ENCODE data around the gene MYLK.
A peak's percentile ranks its signal among the peaks of the same experiment; 100 is the strongest.
"Not testable (repeated sequence)": the region's sequence is repeated elsewhere in the genome, so short reads cannot be mapped to it uniquely, and the experiment has no call there.

The MYLK gene

DNA sequence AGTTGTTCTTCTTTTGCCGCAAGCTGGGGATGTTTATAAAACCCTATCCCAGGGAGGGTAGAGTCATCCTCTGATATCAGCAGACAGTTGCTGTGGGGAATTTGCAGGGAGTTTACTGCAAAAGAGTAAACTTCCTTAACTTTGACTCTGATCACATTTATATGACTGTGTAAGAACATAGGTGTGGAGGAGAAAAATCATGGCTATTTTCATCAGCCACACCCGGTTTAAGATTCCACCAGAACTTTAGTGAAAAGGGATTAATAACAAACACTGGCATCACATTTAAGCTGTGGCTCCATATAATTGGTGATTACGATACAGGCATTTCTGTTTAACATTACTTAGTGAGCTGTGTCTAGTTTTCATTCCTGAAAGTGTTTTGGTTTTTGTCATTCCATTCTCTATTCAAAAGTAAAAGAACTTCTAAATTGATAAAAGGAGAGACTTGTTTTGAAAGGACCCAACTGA is 143.1 kb downstream of the MYLK start:
- no peak for DNase-seq

- DNase-seq, result no peak
Measured at GRCh38 chr3:123740391-123740822, 143.7 kb downstream of the MYLK start.

DNA sequence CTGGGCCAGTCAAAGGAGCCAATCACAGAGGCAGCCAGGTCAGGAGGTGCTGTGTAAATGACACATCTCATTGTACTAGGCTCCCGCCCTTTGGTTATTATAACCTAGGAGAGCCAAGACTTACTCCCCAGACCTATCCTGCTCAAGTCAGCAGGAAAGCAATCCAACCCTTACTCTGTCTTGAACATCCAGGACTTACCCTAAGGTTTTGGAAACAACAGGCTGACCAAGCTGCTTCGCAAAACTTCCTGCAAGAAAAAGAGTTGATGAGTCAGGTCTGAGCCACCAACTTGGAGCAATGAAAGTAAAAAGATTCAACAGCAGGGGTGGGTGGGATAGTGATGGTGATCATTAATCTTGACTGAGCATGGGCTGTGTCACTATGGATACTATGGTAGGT is 144.4 kb downstream of the MYLK start:
- DNase-seq, result no peak

DNA sequence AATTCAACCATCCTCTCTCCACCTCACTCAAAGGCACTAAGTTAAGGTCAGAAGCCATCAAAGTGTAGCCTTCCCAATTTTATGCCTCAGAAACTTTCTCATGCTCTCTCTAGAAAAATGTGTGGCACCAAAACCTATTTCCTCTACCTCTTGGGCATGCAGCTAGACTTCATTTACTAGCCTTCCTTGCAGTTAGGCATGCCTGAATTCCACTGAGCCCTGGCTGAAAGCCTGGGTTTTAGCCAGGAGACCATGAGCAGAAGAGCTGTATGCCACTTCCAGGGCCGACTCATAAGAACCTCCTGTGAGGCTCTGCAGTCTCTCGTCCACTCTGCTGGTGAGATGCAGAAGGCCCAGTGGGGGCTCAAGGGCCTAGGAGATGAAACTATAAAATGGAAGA is 145.0 kb downstream of the MYLK start:
- no peak for DNase-seq

DNA sequence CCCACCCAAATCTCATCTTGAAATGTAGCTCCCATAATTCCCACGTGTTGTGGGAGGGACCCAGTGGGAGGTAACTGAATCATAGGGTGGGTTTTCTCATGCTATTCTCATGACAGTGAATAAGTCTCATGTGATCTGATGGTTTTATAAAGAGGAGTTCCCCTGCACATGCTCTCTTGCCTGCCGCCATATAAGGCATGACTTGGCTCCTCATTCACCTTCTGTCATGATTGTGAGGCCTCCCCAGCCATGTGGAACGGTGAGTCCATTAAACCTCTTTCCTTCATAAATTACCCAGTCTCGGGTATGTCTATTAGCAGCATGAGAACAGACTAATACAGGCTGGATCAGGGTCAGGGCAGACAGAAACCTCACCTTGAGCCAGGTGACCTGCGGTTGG is 145.6 kb downstream of the MYLK start:
- not testable (repeated sequence) for DNase-seq

DNA sequence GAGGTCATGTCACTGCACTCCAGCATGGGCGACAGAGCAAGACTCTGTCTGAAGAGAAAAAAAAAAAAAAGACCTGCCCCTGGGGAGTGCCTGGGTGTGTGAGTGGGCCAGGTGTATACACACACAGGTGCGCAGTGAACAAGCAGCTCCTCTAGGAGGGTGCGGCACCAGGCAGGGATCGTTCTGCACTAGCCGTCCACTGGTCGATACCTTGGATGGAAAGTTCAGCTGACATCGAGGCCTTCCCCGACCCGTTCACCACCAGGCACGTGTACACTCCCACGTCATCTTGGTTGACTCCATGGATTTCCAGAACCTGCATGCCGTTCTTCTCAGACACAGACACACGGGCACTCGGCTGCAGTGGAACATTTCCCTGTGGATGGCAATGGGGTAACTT is 147.0 kb downstream of the MYLK start:
- DNase-seq, result no peak

GRCh38 chr3:123735456-123735855 is 148.7 kb downstream of the MYLK start:
- DNase-seq, result no peak

DNA sequence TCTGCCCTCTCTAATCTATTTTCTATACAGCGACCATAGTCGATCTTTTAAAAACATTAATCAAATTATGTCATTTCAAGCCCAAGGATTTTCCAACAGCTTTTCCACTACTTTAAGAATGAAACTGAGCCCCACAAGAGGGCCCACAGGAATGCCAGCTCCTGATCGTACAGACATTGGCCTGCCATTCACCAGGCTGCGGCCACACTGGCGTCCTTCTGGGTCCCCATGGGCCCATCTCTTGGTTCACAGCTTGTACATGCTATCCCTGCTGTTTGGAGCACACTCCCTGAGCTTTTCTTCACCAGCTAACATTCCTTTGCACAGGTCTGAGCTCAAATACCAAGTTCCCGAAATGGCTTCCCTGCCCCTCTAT is 149.6 kb downstream of the MYLK start:
- DNase-seq, result no peak

DNA sequence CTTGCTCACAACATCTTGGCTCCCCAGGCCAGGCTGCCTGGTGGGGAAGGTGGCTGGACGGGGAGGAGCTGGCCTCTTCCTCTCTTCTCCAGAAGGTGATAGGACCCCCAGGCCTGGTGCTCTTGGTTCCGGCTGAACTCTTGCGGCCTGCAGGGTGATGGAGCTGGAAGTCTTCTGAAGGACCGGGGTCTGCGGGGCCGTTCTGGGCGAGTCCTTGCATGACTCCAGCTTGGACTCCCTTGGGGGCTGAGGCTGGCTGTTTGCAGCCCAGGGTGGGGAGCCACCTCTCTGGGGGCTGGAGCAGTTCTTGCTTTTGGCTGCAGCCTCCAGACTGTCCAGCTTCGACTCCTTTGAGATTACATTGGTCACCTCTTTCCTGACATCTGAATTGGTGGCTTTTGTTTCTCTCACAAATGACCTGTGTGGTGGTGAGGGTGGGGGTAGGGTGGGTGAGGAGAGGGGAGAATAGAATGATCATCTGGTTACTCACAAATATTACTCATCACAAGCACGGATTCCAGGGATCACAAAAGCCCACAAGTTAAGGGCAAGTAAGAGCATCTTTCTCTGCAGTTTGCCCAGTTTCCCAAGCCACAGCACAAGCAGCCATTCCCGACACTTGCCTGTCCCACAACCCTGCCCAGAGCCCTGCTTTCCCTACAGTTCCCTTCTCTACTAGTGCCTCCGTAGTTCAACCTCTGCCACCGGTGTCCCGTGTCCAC is 150.2 kb downstream of the MYLK start:
- no peak for DNase-seq

- no peak for DNase-seq
Measured at GRCh38 chr3:123733341-123733740, 150.8 kb downstream of the MYLK start.

- DNase-seq, result no peak
Measured at GRCh38 chr3:123732447-123732846, 151.7 kb downstream of the MYLK start.

GRCh38 chr3:123730829-123731228 is 153.3 kb downstream of the MYLK start:
- no peak for DNase-seq

DNA sequence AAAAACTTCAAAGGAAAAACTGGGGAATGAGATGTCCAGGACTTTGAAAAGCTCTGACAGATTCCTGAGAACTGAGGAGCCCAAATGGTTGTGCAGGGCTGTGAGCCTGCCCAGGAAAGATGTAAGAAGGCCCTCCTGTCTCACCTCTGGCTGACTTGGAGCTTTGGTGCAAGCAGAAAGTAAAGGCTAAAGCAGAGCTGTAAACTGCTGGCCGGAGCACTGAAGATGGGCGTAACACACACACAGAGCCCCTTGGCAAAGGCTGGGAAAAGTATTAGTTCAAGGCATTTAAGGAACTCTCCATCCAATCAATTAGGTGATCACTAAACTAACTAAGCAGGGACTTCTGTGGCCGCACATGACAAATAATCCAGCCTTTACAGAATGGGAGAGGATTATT is 155.1 kb downstream of the MYLK start:
- no peak for DNase-seq

DNA sequence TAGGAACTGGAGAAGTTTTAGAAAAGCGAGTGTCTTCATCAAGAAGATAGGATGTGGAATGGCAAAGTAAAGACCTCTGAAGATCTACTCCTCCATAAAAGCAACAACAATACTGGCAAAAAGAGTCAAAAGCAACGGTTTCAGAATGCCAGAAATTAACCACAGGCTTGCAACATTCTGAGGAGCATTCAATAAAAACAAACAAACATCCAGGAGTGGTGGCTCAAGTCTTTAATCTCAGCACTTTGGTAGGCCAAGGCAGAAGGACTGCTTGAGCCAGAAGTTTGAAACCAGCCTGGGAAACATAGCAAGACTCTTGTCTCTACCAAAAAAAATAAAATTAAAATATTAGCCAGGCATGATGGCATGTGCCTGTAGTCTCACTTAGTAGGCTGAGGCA is 156.1 kb downstream of the MYLK start:
- no peak for DNase-seq

- no peak for DNase-seq
Measured at GRCh38 chr3:123725652-123726400, 158.3 kb downstream of the MYLK start.

DNA sequence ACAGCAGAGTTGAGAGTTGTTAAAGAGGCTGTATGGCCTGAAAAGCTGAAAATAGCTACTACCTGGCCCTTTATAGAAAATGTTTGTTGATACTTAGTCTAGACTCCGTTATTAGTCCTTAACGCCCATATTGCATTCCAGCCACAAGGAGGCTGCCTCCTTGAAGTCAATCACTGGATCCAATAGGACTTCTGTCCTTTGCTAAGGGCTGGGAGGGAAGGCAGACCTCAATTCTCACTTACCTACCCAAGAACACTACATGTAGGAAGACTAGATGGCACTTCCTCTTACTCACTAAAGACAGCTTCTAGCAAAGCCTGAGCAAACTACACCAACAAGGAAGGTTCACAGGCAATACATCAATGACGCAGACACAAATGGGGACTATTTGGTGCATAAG is 159.8 kb downstream of the MYLK start:
- DNase-seq, result no peak

GRCh38 chr3:123723522-123724168 is 160.5 kb downstream of the MYLK start:
- peak in 2 of 5 donors; percentile 17 to 51 for DNase-seq

- DNase-seq, result no peak
Measured at GRCh38 chr3:123723070-123723469, 161.1 kb downstream of the MYLK start.

DNA sequence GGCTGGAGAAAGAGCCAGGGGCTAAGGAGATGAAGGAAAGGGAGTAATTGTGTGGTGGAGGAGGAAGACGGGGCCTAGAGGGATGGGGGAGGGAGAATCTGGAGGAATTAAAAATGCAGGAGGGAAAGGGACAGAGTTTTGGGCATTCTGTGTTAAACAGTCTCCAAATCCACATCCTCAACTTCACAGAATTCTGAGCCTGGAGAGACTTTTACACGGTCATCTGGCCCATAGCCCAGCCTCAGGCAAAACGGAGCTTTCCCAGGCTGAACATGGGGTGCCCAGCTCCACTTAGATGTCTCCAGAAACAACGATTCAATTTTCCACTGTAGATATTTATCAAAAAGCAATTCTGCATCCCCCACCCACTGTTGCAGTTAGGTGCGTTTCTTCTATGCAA is 161.7 kb downstream of the MYLK start:
- DNase-seq, result no peak

DNA sequence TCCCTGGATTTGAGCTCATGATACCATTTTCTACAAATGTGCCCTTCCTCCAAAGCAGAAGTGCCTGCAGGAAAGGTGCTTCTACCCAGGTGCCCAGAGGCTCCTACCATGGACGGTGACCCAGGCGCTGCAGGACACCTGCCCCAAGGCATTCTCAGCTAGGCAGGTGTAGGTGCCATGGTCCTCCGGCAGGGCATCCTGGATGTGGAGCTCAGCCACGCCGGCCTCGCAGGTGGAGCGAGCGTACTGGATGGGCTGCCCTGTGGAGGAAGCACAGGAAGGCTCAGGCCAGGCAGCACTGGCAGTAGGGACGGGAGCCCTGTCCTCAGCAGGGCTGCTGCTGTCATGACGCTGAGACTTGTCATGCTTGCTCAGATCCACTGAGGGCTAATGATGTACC is 162.1 kb downstream of the MYLK start:
- DNase-seq, result no peak

DNA sequence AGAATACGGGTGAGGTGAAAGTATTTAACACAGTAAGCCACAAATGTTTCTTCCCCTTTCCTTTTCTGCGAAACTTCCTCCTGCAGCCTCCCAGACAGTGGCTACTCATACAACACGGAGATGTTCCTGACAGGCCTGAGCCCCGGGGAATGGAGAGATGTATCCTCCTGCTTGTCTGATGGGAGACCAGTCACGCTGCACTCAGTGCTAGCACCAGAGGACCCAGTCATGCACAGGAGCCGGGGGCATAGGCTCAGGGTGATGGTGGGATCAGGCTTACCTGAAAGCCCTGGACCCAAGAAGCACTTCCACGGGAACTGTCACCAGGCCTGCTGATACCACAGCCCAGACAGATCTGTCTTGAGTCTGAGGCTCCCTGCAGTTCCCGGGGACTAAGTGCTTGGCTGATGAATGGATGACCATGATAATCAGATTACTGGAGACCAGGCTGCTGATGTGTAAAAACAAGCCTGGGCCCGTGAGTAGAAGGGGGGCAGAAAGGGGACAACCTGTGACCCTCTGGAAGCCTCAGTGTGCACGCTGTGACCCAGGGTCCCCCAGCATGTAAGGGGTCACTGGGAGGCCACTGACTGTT is 162.9 kb downstream of the MYLK start:
- not testable (repeated sequence) for DNase-seq

- DNase-seq, result no peak
Measured at GRCh38 chr3:123720638-123721037, 163.5 kb downstream of the MYLK start.

DNA sequence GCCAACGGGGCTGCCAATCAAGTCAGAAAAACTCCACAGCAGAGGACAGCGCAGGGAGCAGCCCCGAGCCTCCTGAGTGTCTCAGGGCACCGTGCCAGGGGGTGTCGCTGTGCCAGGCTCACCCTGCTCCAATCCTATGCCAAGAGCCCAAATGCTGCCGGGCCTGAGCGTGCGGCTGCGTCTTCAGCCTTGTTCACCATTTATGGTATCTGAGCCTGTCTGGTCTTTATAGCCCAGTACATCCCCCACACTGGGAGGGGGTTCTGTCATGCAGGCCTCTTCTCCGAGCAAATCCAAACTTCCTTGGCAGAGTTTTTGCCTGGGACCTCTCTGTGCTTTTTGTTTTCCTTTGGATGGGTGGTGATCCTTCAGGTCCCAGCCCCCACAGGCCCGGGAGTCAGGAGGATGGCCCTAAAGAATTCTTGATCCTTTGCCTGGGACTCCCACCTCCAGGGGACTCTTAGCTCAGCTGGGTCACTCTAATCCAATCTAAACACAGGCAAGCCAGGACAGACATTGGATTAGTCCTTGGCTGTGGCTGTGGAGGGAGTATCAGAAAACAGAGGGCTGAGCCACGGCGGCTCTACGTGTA is 164.2 kb downstream of the MYLK start:
- no peak for DNase-seq
